A375 (cell line): ENCODE measurements around the gene BCHE. TPM values are rescaled to one million over a fixed set of nuclear protein-coding genes. Genes with fewer than 3 reads are reported as not detected.

Experiments used
- total RNA-seq: library from RNA; depleted of rRNA; stranded (reverse); fragments of >200 nt; shearing (Covaris generic); gene quantifications from 2 replicates; pipeline ENCODE4 v1.2.3, GENCODE V29; 2014; rRNA removed

The BCHE gene
- 2.9 and 3.4 TPM in 2 replicates for total RNA-seq

GRCh38 chr3:165837058-165837525 is at the start of gene BCHE:
TSS of gene BCHE (minus strand) at chr3:165837423. CDS start at chr3:165831033, 6,390 bp downstream.

